Prostate gland (tissue), 2 donors: ENCODE measurements around the gene SCRT2. TPM values are rescaled to one million over a fixed set of nuclear protein-coding genes. Genes with fewer than 3 reads are reported as not detected.

Experiments used
- DNase-seq: peaks from one replicate; pipeline ENCODE4 v3.0.0-alpha.2; 2019; ENCODE audit warnings: low spot score
- H3K27ac ChIP-seq, 2 donors: fragments of 200-600 bp; sonication (generic); 2 replicates each; pipeline ENCODE4 v1.5.1; 2017 to 2019
- H3K27me3 ChIP-seq: fragments of 200-600 bp; sonication (generic); replicated peaks from 2 replicates; pipeline ENCODE4 v1.5.1; 2019; ENCODE audit not compliant: insufficient read depth
- H3K36me3 ChIP-seq, 2 donors: fragments of 200-600 bp; sonication (generic); 1 replicate in 1 of 2; 2 replicates in 1 of 2; pipeline versions ENCODE4 v1.5.1 to v1.8.1; 2017 to 2019
- H3K4me1 ChIP-seq: fragments of 200-600 bp; sonication (generic); replicated peaks from 2 replicates; pipeline ENCODE4 v1.5.1; 2019
- H3K4me3 ChIP-seq, 2 donors: fragments of 200-600 bp; sonication (generic); 2 replicates each; pipeline ENCODE4 v1.5.1; 2017 to 2019
- H3K9me3 ChIP-seq: fragments of 200-600 bp; sonication (generic); 2 replicates; pipeline ENCODE4 v1.5.1; 2017
- CTCF ChIP-seq, 4 experiments: fragments of 200-600 bp in 2 of 4; fragments of 450-650 bp in 2 of 4; sonication (generic) in 2 of 4; IDR thresholded peaks; 1 replicate in 3 of 4; 2 replicates in 1 of 4; pipeline ENCODE4 v1.5.1; 2016 to 2019; ENCODE audit warnings: antibody characterized with exemption in 4 of 4, mild to moderate bottlenecking in 2 of 4, moderate library complexity in 2 of 4
- POLR2A ChIP-seq: fragments of 450-650 bp; IDR thresholded peaks from one replicate; pipeline ENCODE4 v1.6.1; 2016; ENCODE audit warnings: antibody characterized with exemption, mild to moderate bottlenecking
- POLR2AphosphoS5 ChIP-seq: sonication (generic); formaldehyde crosslinking; IDR thresholded peaks from one replicate; pipeline ENCODE4 v1.6.1; 2017; ENCODE audit warnings: antibody characterized with exemption
- WGBS: methylation state at CpG from one replicate; pipeline ENCODE4 v1.1.5; 2018; 5-methylcytosine and 5-hydroxymethylcytosine counted together
- intact Hi-C: fragments of 100-400 bp; cut with DNase I; formaldehyde crosslinking; loops from one replicate; pipeline ENCODE4 v1.14.2; 2022
- total RNA-seq, 2 donors: library from RNA; depleted of rRNA; stranded (reverse); fragments of >200 nt; gene quantifications; one replicate each; pipeline ENCODE4 v1.1.0, GENCODE V29; 2016

The SCRT2 gene
- total RNA-seq, 2 donors from 2014 or later, result 0.17 TPM; not detected in 1

DNA sequence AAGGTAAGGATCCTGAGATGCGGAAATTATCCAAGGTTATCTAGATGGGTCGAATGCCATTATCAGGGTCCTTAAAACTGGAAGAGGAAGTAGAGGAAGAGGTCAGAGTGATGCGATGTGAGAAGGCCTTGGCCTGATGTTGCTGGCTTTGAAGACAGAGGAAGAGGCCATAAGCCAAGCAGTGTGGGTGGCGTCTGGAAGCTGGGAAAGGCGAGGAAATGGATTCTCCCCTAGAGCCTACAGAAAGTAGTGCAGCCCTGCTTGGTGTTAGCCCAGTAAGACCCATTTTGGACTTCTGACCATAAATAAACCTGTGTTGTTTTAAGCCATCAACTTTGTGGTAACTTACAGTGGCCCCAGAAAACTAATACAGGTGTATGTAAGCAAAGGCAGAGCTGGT is 24.6 kb downstream of the SCRT2 start:
- Histone ChIP-seq H3K36me3 (peaks cover 6 to 16% of the 10 kb centered on the region in 2 donors), H3K4me3 (no peak overlapping the region), H3K9me3 (no peaks in the 10 kb centered on the region), H3K4me1 (peaks cover 5% of the 10 kb centered on the region), H3K27me3 (no peaks in the 10 kb centered on the region), H3K27ac (no peak overlapping the region)
- intact Hi-C loops, result loop anchor here (5.0 to 10.0 kb wide), 3 partner anchors 76 to 194 kb away; partner anchors contain the start of gene CSNK2A1
- TF ChIP-seq POLR2AphosphoS5 (no peak), CTCF (IDR thresholded peaks at IDR 0.05) (no peak), POLR2A (no peak)
- 82% methylated on average over 5 of the region's 5 CpGs for WGBS
- DNase-seq, result no peak

DNA sequence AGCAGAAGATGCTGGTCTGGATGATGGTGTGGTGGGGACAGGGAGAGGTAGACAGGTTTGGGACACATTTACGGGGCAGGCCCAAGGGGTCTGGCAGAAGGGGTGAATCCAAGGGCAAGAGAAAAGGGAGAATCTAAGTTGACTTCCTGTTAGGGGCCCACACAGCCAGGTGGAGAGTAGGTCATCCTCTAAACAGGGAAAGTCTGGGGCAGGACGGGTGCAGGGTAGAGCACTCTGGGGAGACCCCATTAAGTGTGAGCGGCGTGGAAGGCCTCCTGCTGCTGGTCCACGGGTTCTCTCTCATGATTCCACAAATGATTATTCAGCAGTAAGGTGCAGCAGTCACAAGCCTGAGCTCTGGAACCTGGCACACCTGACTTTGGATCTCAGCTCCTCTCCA is 25.3 kb downstream of the SCRT2 start:
- Histone ChIP-seq H3K9me3 (no peaks in the 10 kb centered on the region), H3K4me3 (no peak overlapping the region), H3K27me3 (no peaks in the 10 kb centered on the region), H3K36me3 (peaks cover 6 to 16% of the 10 kb centered on the region in 2 donors), H3K27ac (no peak overlapping the region), H3K4me1 (peaks cover 5% of the 10 kb centered on the region)
- no peak for DNase-seq
- intact Hi-C loops, result loop anchor here (5.0 to 10.0 kb wide), 3 partner anchors 77 to 195 kb away; partner anchors contain the start of gene CSNK2A1
- TF ChIP-seq POLR2AphosphoS5, result no peak
- TF ChIP-seq CTCF (IDR thresholded peaks at IDR 0.05), result no peak
- no peak for TF ChIP-seq POLR2A
- WGBS, result 90% methylated on average over 5 of the region's 5 CpGs

DNA sequence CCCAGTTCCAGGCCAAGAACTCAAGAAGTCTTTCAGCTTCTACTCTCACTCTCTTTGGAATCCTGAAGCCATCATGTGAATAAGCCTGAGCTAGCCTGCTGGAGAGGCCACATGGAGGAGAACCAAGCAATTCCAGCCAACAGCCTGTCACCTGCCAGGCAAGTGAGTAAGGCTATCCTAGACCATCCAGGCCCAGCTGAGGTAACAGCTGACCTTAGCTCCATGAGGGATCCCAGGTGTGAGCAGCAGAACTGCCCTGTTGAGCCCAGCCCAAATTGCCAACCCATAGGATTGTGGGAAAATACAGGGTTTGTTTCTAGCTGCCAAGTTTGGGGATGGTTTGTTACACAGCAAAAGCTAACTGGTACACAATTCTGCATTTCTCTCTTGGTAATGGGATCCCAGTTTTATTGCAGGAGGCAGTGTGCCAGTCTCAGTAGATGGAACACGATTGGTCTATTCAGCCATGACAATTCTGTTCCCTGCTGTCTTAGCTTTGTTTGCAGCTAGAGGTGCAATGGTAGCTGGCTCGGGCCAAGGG is 28.1 kb downstream of the SCRT2 start:
- no peak for TF ChIP-seq CTCF (IDR thresholded peaks at IDR 0.05)
- TF ChIP-seq POLR2A, result no peak
- no peak for TF ChIP-seq POLR2AphosphoS5
- H3K4me1 ChIP-seq, result peaks cover 4% of the 10 kb centered on the region
- intact Hi-C loops, result loop anchor here (5.0 kb wide), 2 partner anchors 85 to 290 kb away; no protein-coding TSS in a partner anchor
- H3K9me3 ChIP-seq, result no peaks in the 10 kb centered on the region
- H3K27me3 ChIP-seq, result no peaks in the 10 kb centered on the region
- WGBS, result 94% methylated on average over 2 of the region's 2 CpGs
- DNase-seq, result no peak
- no peak overlapping the region for H3K4me3 ChIP-seq
- H3K36me3 ChIP-seq, result peaks cover 6 to 16% of the 10 kb centered on the region in 2 donors
- no peak overlapping the region for H3K27ac ChIP-seq

DNA sequence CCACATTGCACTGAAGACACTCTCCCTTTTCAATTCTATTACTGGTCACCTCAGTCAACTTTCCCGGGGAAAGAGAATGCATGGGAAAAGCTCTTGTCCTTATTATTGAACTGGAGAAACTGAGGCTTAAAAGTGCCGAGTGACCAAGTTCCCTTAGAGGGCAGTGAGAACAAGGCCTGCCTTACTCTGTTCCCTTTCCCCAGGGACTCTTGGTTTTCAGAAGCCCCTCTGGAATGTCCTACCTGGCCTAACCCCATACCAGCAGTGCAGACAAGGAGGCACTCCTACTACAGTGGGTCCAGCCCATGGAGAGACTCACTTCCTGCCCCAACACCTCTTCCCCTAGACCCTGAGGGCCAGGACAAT is 28.8 kb downstream of the SCRT2 start:
- Histone ChIP-seq H3K9me3 (no peaks in the 10 kb centered on the region), H3K4me3 (no peak overlapping the region), H3K27me3 (no peaks in the 10 kb centered on the region), H3K27ac (no peak overlapping the region), H3K36me3 (peaks cover 6 to 16% of the 10 kb centered on the region in 2 donors), H3K4me1 (no peaks in the 10 kb centered on the region)
- WGBS, result 91% methylated on average over 2 of the region's 2 CpGs
- TF ChIP-seq POLR2AphosphoS5 (no peak), CTCF (IDR thresholded peaks at IDR 0.05) (no peak)
- intact Hi-C loops, result loop anchor here (5.0 kb wide), 2 partner anchors 85 to 290 kb away; no protein-coding TSS in a partner anchor
- DNase-seq, result no peak
